Glomerular endothelial cell (primary cell): ENCODE data around the gene SPDYC. TPM values are rescaled to one million over a fixed set of nuclear protein-coding genes. Genes with fewer than 3 reads are reported as not detected.

Experiments
- DNase-seq: peaks from one replicate; pipeline ENCODE4 v3.0.0-alpha.2; 2011; ENCODE audit warnings: low read depth, low spot score; ENCODE audit errors: extremely low read depth
- total RNA-seq: library from RNA; depleted of rRNA; stranded (reverse); fragments of >200 nt; gene quantifications from 2 replicates; pipeline ENCODE4 v1.2.3, GENCODE V29; 2015

The SPDYC gene
- total RNA-seq, 1 donor from 2014 or later, result not detected

GRCh38 chr11:65204646-65205601, 34.9 kb downstream of the SPDYC start:
- no peak for DNase-seq

GRCh38 chr11:65205602-65205967, 35.6 kb downstream of the SPDYC start:
- DNase-seq, result no peak

GRCh38 chr11:65206441-65206841, 36.4 kb downstream of the SPDYC start:
- no peak for DNase-seq

- no peak for DNase-seq
These were observed 36.9 kb downstream of the SPDYC start for GRCh38 chr11:65206901-65207300.

- DNase-seq, result no peak
These were observed 38.1 kb downstream of the SPDYC start for GRCh38 chr11:65207918-65208784.

GRCh38 chr11:65208785-65209710, 39.0 kb downstream of the SPDYC start:
- DNase-seq, result no peak

- no peak for DNase-seq
These were observed 39.8 kb downstream of the SPDYC start for GRCh38 chr11:65209711-65210360.

- DNase-seq, result no peak
These were observed 40.3 kb downstream of the SPDYC start for GRCh38 chr11:65210361-65210731.

- DNase-seq, result no peak
These were observed 40.7 kb downstream of the SPDYC start for GRCh38 chr11:65210748-65211147.

- no peak for DNase-seq
These were observed 41.5 kb downstream of the SPDYC start for GRCh38 chr11:65211293-65212105.

- no peak for DNase-seq
These were observed 42.3 kb downstream of the SPDYC start for GRCh38 chr11:65212226-65212801.

GRCh38 chr11:65213322-65214211, 43.5 kb downstream of the SPDYC start:
- DNase-seq, result no peak

- DNase-seq, result no peak
These were observed 44.3 kb downstream of the SPDYC start for GRCh38 chr11:65214212-65214845.

GRCh38 chr11:65215441-65216076, 45.5 kb downstream of the SPDYC start:
- no peak for DNase-seq

- no peak for DNase-seq
These were observed 46.8 kb downstream of the SPDYC start for GRCh38 chr11:65216830-65217229.

- no peak for DNase-seq
These were observed 47.7 kb downstream of the SPDYC start for GRCh38 chr11:65217441-65218423.
